Right kidney (tissue), 1 donor: ENCODE results near the gene USP21.

Experiments used
- DNase-seq: peaks from one replicate; pipeline ENCODE4 v3.0.0-alpha.2; 2016

USP21 gene

GRCh38 chr1:161192476-161193465 lies 33.5 kb downstream of the USP21 start:
- DNase-seq, result peak; percentile 42

- DNase-seq, result no peak
These were observed 34.4 kb downstream of the USP21 start for GRCh38 chr1:161193561-161194235.

GRCh38 chr1:161195171-161195570 lies 35.9 kb downstream of the USP21 start:
- no peak for DNase-seq

- no peak for DNase-seq
These were observed 36.8 kb downstream of the USP21 start for GRCh38 chr1:161196111-161196510.

- peak; percentile 42 for DNase-seq
These were observed 37.5 kb downstream of the USP21 start for GRCh38 chr1:161196521-161197451.

GRCh38 chr1:161197560-161198193 lies 38.4 kb downstream of the USP21 start:
- no peak for DNase-seq

- DNase-seq, result peak; percentile 71
These were observed 39.0 kb downstream of the USP21 start for GRCh38 chr1:161198194-161198896.

GRCh38 chr1:161198897-161199431 lies 39.7 kb downstream of the USP21 start, which contains the start of gene ADAMTS4:
TSS of gene ADAMTS4 (minus strand) at chr1:161199054. CDS start at chr1:161198627, 427 bp downstream.
- DNase-seq, result no peak

- no peak for DNase-seq
These were observed 40.3 kb downstream of the USP21 start for GRCh38 chr1:161199506-161200139.

GRCh38 chr1:161200421-161200991 lies 41.2 kb downstream of the USP21 start:
- no peak for DNase-seq

GRCh38 chr1:161200992-161201835 lies 41.9 kb downstream of the USP21 start:
- no peak for DNase-seq

- DNase-seq, result peak; percentile 92
These were observed 42.8 kb downstream of the USP21 start, which contains the start of gene NDUFS2 for GRCh38 chr1:161201836-161202712. TSS of gene NDUFS2 (plus strand) at chr1:161202367. CDS start at chr1:161202386, 19 bp downstream.

- DNase-seq, result no peak
These were observed 47.3 kb downstream of the USP21 start for GRCh38 chr1:161206411-161207140.

GRCh38 chr1:161207173-161207572 lies 47.9 kb downstream of the USP21 start:
- no peak for DNase-seq

- peak; percentile 52 for DNase-seq
These were observed 50.6 kb downstream of the USP21 start for GRCh38 chr1:161209790-161210409.

- DNase-seq, result no peak
These were observed 55.1 kb downstream of the USP21 start for GRCh38 chr1:161214369-161214768.
